ENCODE measurements around the gene EFNB1. TPM values are rescaled to one million over a fixed set of nuclear protein-coding genes. Genes with fewer than 3 reads are reported as not detected.

EFNB1 gene
- total RNA-seq, 1 donor from 2014 or later, result 23.3 TPM

GRCh38 chrX:68831405-68832100 lies 2.7 kb downstream of the EFNB1 start:
- Histone ChIP-seq H3K36me3 (ENCODE audit: insufficient read depth, low read length) (no peaks in the 10 kb centered on the region), H3K9me3 (ENCODE audit: insufficient read depth, low read depth, low read length) (no peaks in the 10 kb centered on the region), H4K20me1 (ENCODE audit: insufficient read depth, low read length) (peaks cover 50% of the 10 kb centered on the region), H3K9ac (ENCODE audit: low read length) (peak overlapping the region; percentile 80), H2AFZ (ENCODE audit: low read depth, low read length) (no peak overlapping the region), H3K27me3 (ENCODE audit: insufficient read depth, low read length) (no peaks in the 10 kb centered on the region), H3K27ac (ENCODE audit: low read depth, low read length) (no peak overlapping the region), H3K4me3 (ENCODE audit: insufficient read depth, low read depth, low read length) (peak overlapping the region; percentile 46), H3K4me1 (ENCODE audit: insufficient read depth, low read length) (peaks cover 20% of the 10 kb centered on the region), H3K79me2 (ENCODE audit: insufficient read depth, low read length) (peaks cover 60% of the 10 kb centered on the region), H3K4me2 (ENCODE audit: low read length) (peak overlapping the region; percentile 90)
- Mint-ChIP-seq H3K27me3 (ENCODE audit: low read depth, unreplicated experiment) (peaks cover 2% of the 10 kb centered on the region), H3K4me3 (ENCODE audit: unreplicated experiment) (peak overlapping the region; percentile 89), H3K36me3 (ENCODE audit: low read depth, unreplicated experiment) (no peaks in the 10 kb centered on the region), H3K9me3 (ENCODE audit: unreplicated experiment) (no peaks in the 10 kb centered on the region), H3K27ac (ENCODE audit: unreplicated experiment) (peak overlapping the region; percentile 86), H3K4me1 (ENCODE audit: low read depth, unreplicated experiment) (peaks cover 3% of the 10 kb centered on the region)
- no peak for TF ChIP-seq CTCF (IDR thresholded peaks at IDR 0.05; ENCODE audit: insufficient read depth, low read depth, low read length)
- no peak for TF ChIP-seq EZH2 (IDR thresholded peaks at IDR 0.05; ENCODE audit: insufficient read depth, low read length)
- peak; percentile 52 for FAIRE-seq
- DNase-seq (ENCODE audit: low read depth), result no peak

GRCh38 chrX:68832101-68832416 lies 3.2 kb downstream of the EFNB1 start:
- Mint-ChIP-seq H3K4me3 (ENCODE audit: unreplicated experiment) (peak overlapping the region; percentile 89), H3K4me1 (ENCODE audit: low read depth, unreplicated experiment) (peaks cover 3% of the 10 kb centered on the region), H3K27ac (ENCODE audit: unreplicated experiment) (peak overlapping the region; percentile 86), H3K9me3 (ENCODE audit: unreplicated experiment) (no peaks in the 10 kb centered on the region), H3K27me3 (ENCODE audit: low read depth, unreplicated experiment) (peaks cover 2% of the 10 kb centered on the region), H3K36me3 (ENCODE audit: low read depth, unreplicated experiment) (peaks cover 2% of the 10 kb centered on the region)
- Histone ChIP-seq H3K4me3 (ENCODE audit: insufficient read depth, low read depth, low read length) (peak overlapping the region; percentile 46), H3K27me3 (ENCODE audit: insufficient read depth, low read length) (no peaks in the 10 kb centered on the region), H3K9me3 (ENCODE audit: insufficient read depth, low read depth, low read length) (no peaks in the 10 kb centered on the region), H3K79me2 (ENCODE audit: insufficient read depth, low read length) (peaks cover 64% of the 10 kb centered on the region), H3K27ac (ENCODE audit: low read depth, low read length) (no peak overlapping the region), H3K4me2 (ENCODE audit: low read length) (peak overlapping the region; percentile 90), H3K4me1 (ENCODE audit: insufficient read depth, low read length) (peaks cover 20% of the 10 kb centered on the region), H3K36me3 (ENCODE audit: insufficient read depth, low read length) (no peaks in the 10 kb centered on the region), H3K9ac (ENCODE audit: low read length) (peak overlapping the region; percentile 80), H2AFZ (ENCODE audit: low read depth, low read length) (no peak overlapping the region), H4K20me1 (ENCODE audit: insufficient read depth, low read length) (peaks cover 55% of the 10 kb centered on the region)
- TF ChIP-seq CTCF (IDR thresholded peaks at IDR 0.05; ENCODE audit: insufficient read depth, low read depth, low read length), result no peak
- TF ChIP-seq EZH2 (IDR thresholded peaks at IDR 0.05; ENCODE audit: insufficient read depth, low read length), result no peak
- no peak for FAIRE-seq
- DNase-seq (ENCODE audit: low read depth), result peak; percentile 73

Data from astrocyte (in vitro differentiated cells and primary cell).